Skeletal muscle tissue (tissue), 4 donors: ENCODE measurements around the gene NAALADL2. TPM values are rescaled to one million over a fixed set of nuclear protein-coding genes. Genes with fewer than 3 reads are reported as not detected.
"Not testable (repeated sequence)": the region's sequence is repeated elsewhere in the genome, so short reads cannot be mapped to it uniquely, and the experiment has no call there.

Experiments
- H3K27ac ChIP-seq: one replicate; pipeline ENCODE4 v1.7.0; 2013; ENCODE audit warnings: mild to moderate bottlenecking, low read depth, low read length, inconsistent platforms
- H3K27me3 ChIP-seq, 3 donors: one replicate each; pipeline ENCODE4 v1.7.0; 2013; ENCODE audit warnings: low read length in 3 of 3; ENCODE audit not compliant: control insufficient read depth in 3 of 3, insufficient read depth in 3 of 3
- H3K36me3 ChIP-seq, 3 donors: one replicate each; pipeline ENCODE4 v1.7.0; 2013; ENCODE audit warnings: low read length in 3 of 3; ENCODE audit not compliant: control insufficient read depth in 3 of 3, insufficient read depth in 3 of 3
- H3K4me1 ChIP-seq, 3 donors: one replicate each; pipeline ENCODE4 v1.7.0; 2013; ENCODE audit warnings: low read length in 3 of 3, mild to moderate bottlenecking in 3 of 3; ENCODE audit not compliant: control insufficient read depth in 3 of 3, insufficient read depth in 3 of 3
- H3K4me3 ChIP-seq, 3 donors: one replicate each; pipeline ENCODE4 v1.7.0; 2013; ENCODE audit warnings: low read length in 3 of 3
- H3K9ac ChIP-seq, 3 donors: one replicate each; pipeline ENCODE4 v1.7.0; 2013; ENCODE audit warnings: low read length in 3 of 3, mild to moderate bottlenecking in 3 of 3, moderate library complexity in 2 of 3, low read depth in 1 of 3
- H3K9me3 ChIP-seq, 3 donors: one replicate each; pipeline ENCODE4 v1.7.0; 2013; ENCODE audit warnings: low read length in 3 of 3; ENCODE audit not compliant: control insufficient read depth in 3 of 3
- total RNA-seq: library from RNA; depleted of rRNA; stranded (reverse); fragments of >200 nt; gene quantifications from one replicate; pipeline ENCODE4 v1.2.3, GENCODE V29; 2014
- donor health status: Osteomylitis.

The NAALADL2 gene
- total RNA-seq, 1 donor from 2014 or later: 17.7 TPM

DNA sequence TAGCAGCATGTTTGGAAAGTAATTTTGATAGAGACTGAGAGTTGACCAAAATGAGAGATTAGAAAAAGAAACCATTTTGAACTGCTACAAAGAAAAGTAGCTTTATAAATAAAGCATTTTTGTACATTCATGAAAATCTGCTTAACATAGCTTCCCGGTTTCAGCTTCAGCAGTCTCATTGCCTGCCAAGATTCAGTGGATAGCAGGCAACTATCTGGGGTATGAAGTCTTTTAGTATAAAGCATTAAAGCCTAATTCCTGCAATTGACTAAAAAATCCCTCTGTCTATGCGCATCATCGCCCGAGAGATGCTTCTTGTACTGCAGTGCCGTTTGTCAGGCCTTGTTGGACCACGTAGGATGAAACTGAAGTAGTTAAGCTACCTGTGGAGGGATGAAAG lies 588.4 kb downstream of the NAALADL2 start:
- no peak overlapping the region for H3K27ac ChIP-seq
- no peaks in the 10 kb centered on the region for H3K27me3 ChIP-seq
- no peak overlapping the region for H3K9ac ChIP-seq
- no peak overlapping the region for H3K4me3 ChIP-seq
- no peaks in the 10 kb centered on the region for H3K36me3 ChIP-seq
- no peaks in the 10 kb centered on the region for H3K4me1 ChIP-seq
- H3K9me3 ChIP-seq: no peaks in the 10 kb centered on the region

DNA sequence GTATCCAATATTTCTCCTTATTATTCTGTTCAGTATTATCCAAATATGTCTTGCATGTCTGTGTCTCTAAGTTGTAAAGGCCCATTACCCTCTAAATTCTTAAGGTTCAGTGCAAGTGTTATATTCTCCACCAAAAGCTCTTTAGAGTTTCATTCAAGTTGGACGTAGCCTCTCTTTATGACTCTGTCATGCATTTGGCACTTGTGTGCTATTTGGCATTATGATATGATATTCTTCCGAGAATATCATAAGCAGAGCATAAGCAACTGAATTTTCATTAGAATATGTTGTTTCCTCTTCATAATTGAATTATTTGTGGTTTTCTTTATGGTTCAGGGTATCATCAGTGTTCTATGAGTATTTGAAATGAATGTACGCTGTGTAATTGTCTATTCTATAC lies 594.2 kb downstream of the NAALADL2 start:
- no peaks in the 10 kb centered on the region for H3K36me3 ChIP-seq
- no peaks in the 10 kb centered on the region for H3K9me3 ChIP-seq
- no peak overlapping the region for H3K9ac ChIP-seq
- no peak overlapping the region for H3K4me3 ChIP-seq
- H3K4me1 ChIP-seq: no peaks in the 10 kb centered on the region
- no peaks in the 10 kb centered on the region for H3K27me3 ChIP-seq
- no peak overlapping the region for H3K27ac ChIP-seq

DNA sequence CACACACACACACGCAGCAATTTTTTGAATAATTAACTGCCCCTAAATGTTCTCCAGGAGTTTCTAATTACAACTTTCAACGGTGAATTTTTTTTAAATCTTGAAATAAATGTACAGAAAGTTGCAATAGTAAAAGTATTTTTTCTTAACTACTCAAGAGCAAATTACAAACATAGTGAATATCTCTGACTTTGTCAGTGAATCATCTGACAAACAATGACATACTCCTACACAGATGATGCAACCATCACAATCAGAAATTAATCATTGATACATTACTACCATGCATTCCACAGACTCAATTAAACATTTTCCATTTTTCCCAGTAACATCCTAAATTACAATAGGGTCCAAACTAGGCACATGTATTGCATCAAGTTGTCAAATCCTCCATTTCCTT lies 597.3 kb downstream of the NAALADL2 start:
- Histone ChIP-seq H3K9me3 (peaks cover 0 to 2% (median 0%) of the 10 kb centered on the region in 3 donors), H3K4me3 (no peak overlapping the region), H3K27me3 (no peaks in the 10 kb centered on the region), H3K27ac (no peak overlapping the region), H3K9ac (no peak overlapping the region), H3K36me3 (no peaks in the 10 kb centered on the region), H3K4me1 (no peaks in the 10 kb centered on the region)

DNA sequence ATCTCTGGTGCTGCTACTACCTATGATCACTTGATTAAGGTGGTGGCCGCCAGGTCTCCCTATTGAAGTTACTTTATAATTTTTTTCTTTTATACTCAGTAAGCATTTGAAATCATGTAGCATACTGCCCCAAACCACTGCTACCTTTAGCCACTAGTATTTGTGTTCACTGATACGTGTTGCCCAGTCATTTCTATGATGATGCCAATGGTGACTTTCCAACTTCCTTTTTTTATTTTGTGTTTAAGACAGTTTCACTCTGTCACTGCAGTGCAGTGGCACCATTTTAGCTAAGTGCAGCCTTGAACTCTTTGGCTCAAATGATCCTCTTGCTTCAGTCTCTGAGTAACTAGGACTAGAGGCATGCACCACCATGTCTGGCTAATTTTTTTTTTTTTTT lies 598.2 kb downstream of the NAALADL2 start:
- Histone ChIP-seq H3K4me3 (no peak overlapping the region), H3K36me3 (no peaks in the 10 kb centered on the region), H3K9me3 (peaks cover 0 to 2% (median 0%) of the 10 kb centered on the region in 3 donors), H3K27ac (no peak overlapping the region), H3K9ac (no peak overlapping the region), H3K4me1 (no peaks in the 10 kb centered on the region), H3K27me3 (no peaks in the 10 kb centered on the region)

DNA sequence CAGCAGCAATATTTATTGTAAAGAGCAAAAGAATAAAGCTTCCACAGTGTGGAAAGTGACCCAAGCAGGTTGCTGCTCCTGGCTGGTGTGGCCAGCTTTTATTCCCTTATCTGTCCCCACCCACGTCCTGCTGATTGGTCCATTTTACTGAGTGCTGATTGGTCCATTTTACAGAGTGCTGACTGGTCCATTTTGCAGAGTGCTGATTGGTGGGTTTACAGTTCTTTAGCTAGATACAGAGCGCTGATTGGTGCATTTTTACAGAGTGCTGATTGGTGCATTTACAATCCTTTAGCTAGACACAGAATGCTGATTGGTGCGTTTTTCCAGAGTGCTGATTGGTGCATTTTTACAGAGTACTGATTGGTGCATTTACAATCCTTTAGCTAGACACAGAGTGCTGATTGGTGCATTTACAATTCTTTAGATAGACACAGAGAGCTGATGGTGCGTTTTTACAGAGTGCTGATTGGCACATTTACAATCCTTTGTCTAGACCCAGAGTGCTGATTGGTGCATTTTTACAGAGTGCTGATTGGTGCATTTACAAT lies 601.8 kb downstream of the NAALADL2 start:
- not testable (repeated sequence) for H3K9ac ChIP-seq, H3K9me3 ChIP-seq, H3K36me3 ChIP-seq, H3K4me1 ChIP-seq, H3K4me3 ChIP-seq, H3K27ac ChIP-seq, H3K27me3 ChIP-seq

DNA sequence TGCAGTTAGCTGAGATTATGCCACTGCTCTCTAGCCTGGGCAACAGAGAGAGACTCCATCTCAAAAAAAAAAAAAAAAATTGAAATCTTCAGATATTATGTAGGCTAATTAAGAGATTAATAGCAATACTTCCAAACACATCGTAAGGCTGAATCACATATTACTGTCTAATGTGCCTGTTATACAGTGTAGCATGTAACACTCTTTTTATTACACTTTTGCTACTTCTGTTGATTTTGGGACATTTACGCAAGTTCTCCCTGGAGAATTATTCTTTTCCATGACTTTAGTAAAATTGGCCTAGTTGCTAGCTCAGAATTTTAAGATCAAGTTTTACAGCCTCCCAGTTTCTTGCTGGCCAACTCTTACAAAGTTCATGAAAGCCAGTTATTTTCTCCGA lies 605.2 kb downstream of the NAALADL2 start:
- no peak overlapping the region for H3K4me3 ChIP-seq
- no peaks in the 10 kb centered on the region for H3K27me3 ChIP-seq
- no peaks in the 10 kb centered on the region for H3K4me1 ChIP-seq
- no peaks in the 10 kb centered on the region for H3K36me3 ChIP-seq
- no peak overlapping the region for H3K9ac ChIP-seq
- no peak overlapping the region for H3K27ac ChIP-seq
- peaks cover 0 to 2% (median 0%) of the 10 kb centered on the region in 3 donors for H3K9me3 ChIP-seq

DNA sequence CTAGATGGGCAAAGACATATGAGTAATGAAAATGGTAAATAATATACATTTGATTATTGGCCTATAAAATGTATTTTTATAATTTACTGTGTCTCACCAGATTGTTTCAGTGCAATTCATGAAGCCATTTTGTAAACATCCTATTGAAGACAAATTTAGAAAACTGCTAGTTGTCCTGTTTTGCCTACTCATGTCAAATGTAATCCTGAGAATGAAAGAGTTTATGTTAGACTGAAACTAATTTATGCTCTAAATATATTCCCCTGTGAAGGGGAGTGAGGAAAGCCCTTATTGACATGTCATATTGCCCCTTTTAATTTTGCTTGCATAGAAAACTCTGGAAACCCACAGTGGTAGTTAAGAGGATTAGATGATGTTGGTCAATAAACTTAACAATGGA lies 610.0 kb downstream of the NAALADL2 start:
- no peak overlapping the region for H3K9ac ChIP-seq
- no peaks in the 10 kb centered on the region for H3K36me3 ChIP-seq
- no peaks in the 10 kb centered on the region for H3K9me3 ChIP-seq
- no peak overlapping the region for H3K4me3 ChIP-seq
- H3K27me3 ChIP-seq: no peaks in the 10 kb centered on the region
- no peak overlapping the region for H3K27ac ChIP-seq
- no peaks in the 10 kb centered on the region for H3K4me1 ChIP-seq

DNA sequence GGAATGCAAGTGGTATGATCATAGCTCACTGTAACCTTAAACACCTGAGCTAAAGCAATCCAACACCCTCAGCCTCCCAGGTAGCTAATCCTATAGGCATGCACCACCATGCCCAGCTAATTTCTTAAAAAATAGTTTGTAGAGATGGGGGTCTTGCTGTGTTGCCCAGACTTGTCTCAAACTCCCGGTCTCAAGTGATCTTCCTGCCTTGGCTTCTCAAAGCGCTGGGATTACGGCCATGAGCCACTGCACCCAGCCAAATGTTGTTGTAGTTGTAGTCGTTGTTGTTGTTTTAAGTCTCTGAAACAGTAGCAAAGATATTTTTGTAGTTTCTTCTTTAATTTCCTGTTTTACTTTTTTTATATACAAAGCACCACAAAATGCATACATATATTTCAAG lies 616.6 kb downstream of the NAALADL2 start:
- Histone ChIP-seq H3K27ac (no peak overlapping the region), H3K9ac (no peak overlapping the region), H3K27me3 (no peaks in the 10 kb centered on the region), H3K9me3 (no peaks in the 10 kb centered on the region), H3K4me1 (no peaks in the 10 kb centered on the region), H3K36me3 (no peaks in the 10 kb centered on the region), H3K4me3 (no peak overlapping the region)

DNA sequence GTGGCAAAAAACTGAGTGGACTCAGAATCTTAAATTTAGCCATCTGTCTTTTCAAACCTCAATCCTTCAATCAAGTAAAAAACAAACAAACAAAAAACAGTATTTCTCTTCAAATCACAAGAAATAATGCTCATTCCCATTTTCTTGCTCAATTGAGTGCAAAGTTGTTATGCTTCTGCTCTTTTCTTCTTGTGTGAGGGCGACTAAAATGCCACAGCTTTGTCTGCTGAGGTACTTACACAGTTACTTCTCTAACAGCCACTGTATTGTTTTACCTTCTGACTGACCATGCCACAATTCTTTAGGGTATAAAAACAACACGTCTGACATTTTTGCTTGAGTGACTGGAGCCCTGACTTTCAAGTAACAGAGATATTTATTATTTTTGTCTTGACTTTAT lies 617.4 kb downstream of the NAALADL2 start:
- Histone ChIP-seq H3K4me3 (no peak overlapping the region), H3K9ac (no peak overlapping the region), H3K27ac (no peak overlapping the region), H3K27me3 (no peaks in the 10 kb centered on the region), H3K4me1 (no peaks in the 10 kb centered on the region), H3K36me3 (no peaks in the 10 kb centered on the region), H3K9me3 (no peaks in the 10 kb centered on the region)

DNA sequence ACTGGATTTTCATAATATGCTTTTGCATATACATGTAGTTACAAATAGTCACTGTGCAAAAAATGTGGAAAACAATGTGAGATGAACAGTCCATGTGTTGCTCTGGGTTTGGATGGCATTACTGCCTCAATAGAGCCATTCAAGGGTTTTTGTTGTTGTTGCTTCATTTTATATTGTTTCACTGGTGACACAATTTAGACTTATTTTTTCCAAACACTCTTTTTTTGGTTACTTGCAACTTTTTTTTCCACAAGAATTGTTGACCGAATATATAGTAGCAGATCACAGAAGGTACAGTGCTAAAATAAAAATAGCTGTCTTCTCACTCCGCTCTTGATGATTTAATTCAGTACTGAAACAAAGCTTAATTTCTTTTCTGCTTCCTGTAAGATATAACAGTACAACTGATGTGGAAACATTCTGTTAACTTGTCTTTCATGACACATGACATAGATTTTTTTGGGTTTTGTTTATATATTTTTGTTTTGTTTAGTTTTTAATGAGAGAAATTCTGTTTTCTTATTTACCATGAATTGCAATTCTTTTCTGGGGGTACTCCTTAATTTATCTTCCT lies 618.6 kb downstream of the NAALADL2 start:
- Histone ChIP-seq H3K27ac (no peak overlapping the region), H3K4me3 (no peak overlapping the region), H3K36me3 (no peaks in the 10 kb centered on the region)

More for the DNA sequence above, 618.6 kb downstream of the NAALADL2 start:
- H3K27me3 ChIP-seq: no peaks in the 10 kb centered on the region
- H3K4me1 ChIP-seq: no peaks in the 10 kb centered on the region
- no peaks in the 10 kb centered on the region for H3K9me3 ChIP-seq
- no peak overlapping the region for H3K9ac ChIP-seq
